ENCODE results near the gene SCAND1.
A peak's percentile ranks its signal among the peaks of the same experiment; 100 is the strongest.

The SCAND1 gene

GRCh38 chr20:35918021-35918420 is 36.3 kb downstream of the SCAND1 start:
- Histone ChIP-seq H4K8ac (ENCODE audit: low read depth, low read length) (no peak overlapping the region), H2AFZ (ENCODE audit: insufficient read depth, low read length, poor library complexity) (no peak overlapping the region), H3K9me3 (ENCODE audit: insufficient read depth, low read depth, low read length) (no peaks in the 10 kb centered on the region), H3K14ac (ENCODE audit: low read length) (no peak overlapping the region), H3K27me3 (ENCODE audit: insufficient read depth, low read length) (no peaks in the 10 kb centered on the region), H4K91ac (ENCODE audit: low read depth, low read length) (no peak overlapping the region), H3K4me3 (ENCODE audit: low read depth, low read length) (no peak overlapping the region), H3K18ac (ENCODE audit: low read length) (no peak overlapping the region), H3K36me3 (ENCODE audit: control insufficient read depth in 1 of 2, insufficient read depth in 2 of 2, low read length in 2 of 2) (peaks cover 22 to 34% of the 10 kb centered on the region in 2 experiments), H3K27ac (ENCODE audit: low read depth, low read length) (no peak overlapping the region), H2BK12ac (ENCODE audit: low read length) (no peak overlapping the region), H3K4me1 (ENCODE audit: control insufficient read depth in 1 of 2, insufficient read depth in 2 of 2, low read length in 2 of 2) (no peaks in the 10 kb centered on the region), H2BK120ac (ENCODE audit: insufficient read depth, low read length, poor library complexity) (no peak overlapping the region), H2BK5ac (ENCODE audit: low read depth, low read length, poor library complexity) (peak overlapping the region; percentile 41), H2AK5ac (ENCODE audit: low read length) (no peak overlapping the region), H3K79me2 (ENCODE audit: control insufficient read depth, insufficient read depth, low read length, poor library complexity) (no peaks in the 10 kb centered on the region), H3K9ac (ENCODE audit: low read length) (no peak overlapping the region), H3K79me1 (ENCODE audit: low read length) (no peaks in the 10 kb centered on the region), H4K12ac (ENCODE audit: low read depth, low read length) (no peak overlapping the region), H3K23ac (ENCODE audit: low read length) (no peak overlapping the region), H3K4ac (ENCODE audit: low read depth, low read length) (no peak overlapping the region), H3K4me2 (ENCODE audit: low read length) (no peak overlapping the region)
- DNase-seq, result no peak
- no CpG with 5 or more reads among the region's 1 CpG for WGBS (ENCODE audit: extremely low coverage, insufficient coverage, insufficient read length)

GRCh38 chr20:35917077-35917476 is 37.2 kb downstream of the SCAND1 start:
- H2BK120ac ChIP-seq (ENCODE audit: insufficient read depth, low read length, poor library complexity), result no peak overlapping the region
- H3K79me2 ChIP-seq (ENCODE audit: control insufficient read depth, insufficient read depth, low read length, poor library complexity), result no peaks in the 10 kb centered on the region
- no peak overlapping the region for H3K9ac ChIP-seq (ENCODE audit: low read length)
- H2AFZ ChIP-seq (ENCODE audit: insufficient read depth, low read length, poor library complexity), result no peak overlapping the region
- no peaks in the 10 kb centered on the region for H3K9me3 ChIP-seq (ENCODE audit: insufficient read depth, low read depth, low read length)
- H4K91ac ChIP-seq (ENCODE audit: low read depth, low read length), result no peak overlapping the region
- no peaks in the 10 kb centered on the region for H3K4me1 ChIP-seq (ENCODE audit: control insufficient read depth in 1 of 2, insufficient read depth in 2 of 2, low read length in 2 of 2)
- no peak overlapping the region for H3K4me2 ChIP-seq (ENCODE audit: low read length)
- H3K23ac ChIP-seq (ENCODE audit: low read length), result no peak overlapping the region
- no peak overlapping the region for H4K8ac ChIP-seq (ENCODE audit: low read depth, low read length)
- DNase-seq, result peak in 1 of 2 donors; percentile 14
- H3K4me3 ChIP-seq (ENCODE audit: low read depth, low read length), result no peak overlapping the region
- no peak overlapping the region for H4K12ac ChIP-seq (ENCODE audit: low read depth, low read length)
- WGBS (ENCODE audit: extremely low coverage, insufficient coverage, insufficient read length), result no CpG with 5 or more reads among the region's 3 CpGs
- H3K27me3 ChIP-seq (ENCODE audit: insufficient read depth, low read length), result no peaks in the 10 kb centered on the region
- H2AK5ac ChIP-seq (ENCODE audit: low read length), result no peak overlapping the region
- H3K27ac ChIP-seq (ENCODE audit: low read depth, low read length), result no peak overlapping the region
- H3K4ac ChIP-seq (ENCODE audit: low read depth, low read length), result no peak overlapping the region
- no peaks in the 10 kb centered on the region for H3K79me1 ChIP-seq (ENCODE audit: low read length)
- H3K36me3 ChIP-seq (ENCODE audit: control insufficient read depth in 1 of 2, insufficient read depth in 2 of 2, low read length in 2 of 2), result peaks cover 21 to 34% of the 10 kb centered on the region in 2 experiments
- H2BK12ac ChIP-seq (ENCODE audit: low read length), result no peak overlapping the region
- H2BK5ac ChIP-seq (ENCODE audit: low read depth, low read length, poor library complexity), result no peak overlapping the region
- no peak overlapping the region for H3K18ac ChIP-seq (ENCODE audit: low read length)
- H3K14ac ChIP-seq (ENCODE audit: low read length), result no peak overlapping the region

GRCh38 chr20:35912881-35913280 is 41.4 kb downstream of the SCAND1 start:
- H4K12ac ChIP-seq (ENCODE audit: low read depth, low read length), result no peak overlapping the region
- no peak overlapping the region for H3K14ac ChIP-seq (ENCODE audit: low read length)
- H3K79me2 ChIP-seq (ENCODE audit: control insufficient read depth, insufficient read depth, low read length, poor library complexity), result no peaks in the 10 kb centered on the region
- no peak overlapping the region for H3K18ac ChIP-seq (ENCODE audit: low read length)
- H2BK120ac ChIP-seq (ENCODE audit: insufficient read depth, low read length, poor library complexity), result no peak overlapping the region
- no peak overlapping the region for H3K23ac ChIP-seq (ENCODE audit: low read length)
- H4K91ac ChIP-seq (ENCODE audit: low read depth, low read length), result no peak overlapping the region
- no peak overlapping the region for H2BK12ac ChIP-seq (ENCODE audit: low read length)
- no peak overlapping the region for H3K27ac ChIP-seq (ENCODE audit: low read depth, low read length)
- no peak overlapping the region for H3K4me3 ChIP-seq (ENCODE audit: low read depth, low read length)
- no peak overlapping the region for H4K8ac ChIP-seq (ENCODE audit: low read depth, low read length)
- no peak overlapping the region for H2AFZ ChIP-seq (ENCODE audit: insufficient read depth, low read length, poor library complexity)
- no peaks in the 10 kb centered on the region for H3K4me1 ChIP-seq (ENCODE audit: control insufficient read depth in 1 of 2, insufficient read depth in 2 of 2, low read length in 2 of 2)
- WGBS (ENCODE audit: extremely low coverage, insufficient coverage, insufficient read length), result no CpG with 5 or more reads among the region's 4 CpGs
- no peak overlapping the region for H3K4ac ChIP-seq (ENCODE audit: low read depth, low read length)
- H3K36me3 ChIP-seq (ENCODE audit: control insufficient read depth in 1 of 2, insufficient read depth in 2 of 2, low read length in 2 of 2), result peaks cover 14 to 23% of the 10 kb centered on the region in 2 experiments
- H2BK5ac ChIP-seq (ENCODE audit: low read depth, low read length, poor library complexity), result no peak overlapping the region
- H3K27me3 ChIP-seq (ENCODE audit: insufficient read depth, low read length), result no peaks in the 10 kb centered on the region
- H3K4me2 ChIP-seq (ENCODE audit: low read length), result no peak overlapping the region
- H2AK5ac ChIP-seq (ENCODE audit: low read length), result no peak overlapping the region
- DNase-seq, result no peak
- no peaks in the 10 kb centered on the region for H3K79me1 ChIP-seq (ENCODE audit: low read length)
- no peak overlapping the region for H3K9ac ChIP-seq (ENCODE audit: low read length)
- no peaks in the 10 kb centered on the region for H3K9me3 ChIP-seq (ENCODE audit: insufficient read depth, low read depth, low read length)

- no peak overlapping the region for H3K4ac ChIP-seq (ENCODE audit: low read depth, low read length)
- H3K14ac ChIP-seq (ENCODE audit: low read length), result no peak overlapping the region
- H3K9me3 ChIP-seq (ENCODE audit: insufficient read depth, low read depth, low read length), result no peaks in the 10 kb centered on the region
- no peak overlapping the region for H3K18ac ChIP-seq (ENCODE audit: low read length)
- H3K79me2 ChIP-seq (ENCODE audit: control insufficient read depth, insufficient read depth, low read length, poor library complexity), result no peaks in the 10 kb centered on the region
- no peak overlapping the region for H3K23ac ChIP-seq (ENCODE audit: low read length)
- H3K27me3 ChIP-seq (ENCODE audit: insufficient read depth, low read length), result no peaks in the 10 kb centered on the region
- no peak overlapping the region for H4K12ac ChIP-seq (ENCODE audit: low read depth, low read length)
- no peak overlapping the region for H4K8ac ChIP-seq (ENCODE audit: low read depth, low read length)
- no peak overlapping the region for H2AFZ ChIP-seq (ENCODE audit: insufficient read depth, low read length, poor library complexity)
- H2BK12ac ChIP-seq (ENCODE audit: low read length), result no peak overlapping the region
- H3K36me3 ChIP-seq (ENCODE audit: control insufficient read depth in 1 of 2, insufficient read depth in 2 of 2, low read length in 2 of 2), result peaks cover 9 to 12% of the 10 kb centered on the region in 2 experiments
- no peak overlapping the region for H3K27ac ChIP-seq (ENCODE audit: low read depth, low read length)
- DNase-seq, result no peak
- H4K91ac ChIP-seq (ENCODE audit: low read depth, low read length), result no peak overlapping the region
- no CpG with 5 or more reads among the region's 3 CpGs for WGBS (ENCODE audit: extremely low coverage, insufficient coverage, insufficient read length)
- H3K79me1 ChIP-seq (ENCODE audit: low read length), result no peaks in the 10 kb centered on the region
- no peak overlapping the region for H2BK5ac ChIP-seq (ENCODE audit: low read depth, low read length, poor library complexity)
- no peak overlapping the region for H3K4me2 ChIP-seq (ENCODE audit: low read length)
- no peak overlapping the region for H3K4me3 ChIP-seq (ENCODE audit: low read depth, low read length)
- H3K4me1 ChIP-seq (ENCODE audit: control insufficient read depth in 1 of 2, insufficient read depth in 2 of 2, low read length in 2 of 2), result peaks cover 0 to 3% of the 10 kb centered on the region in 2 experiments
- H2AK5ac ChIP-seq (ENCODE audit: low read length), result no peak overlapping the region
- no peak overlapping the region for H2BK120ac ChIP-seq (ENCODE audit: insufficient read depth, low read length, poor library complexity)
- no peak overlapping the region for H3K9ac ChIP-seq (ENCODE audit: low read length)
These were observed 44.0 kb downstream of the SCAND1 start for GRCh38 chr20:35910254-35910653.

Data from trophoblast cell (in vitro differentiated cells and primary cell).